ENCODE data around the gene AGR2. TPM values are rescaled to one million over a fixed set of nuclear protein-coding genes. Genes with fewer than 3 reads are reported as not detected.

AGR2 gene
- polyA plus RNA-seq, 3 donors, result not detected

DNA sequence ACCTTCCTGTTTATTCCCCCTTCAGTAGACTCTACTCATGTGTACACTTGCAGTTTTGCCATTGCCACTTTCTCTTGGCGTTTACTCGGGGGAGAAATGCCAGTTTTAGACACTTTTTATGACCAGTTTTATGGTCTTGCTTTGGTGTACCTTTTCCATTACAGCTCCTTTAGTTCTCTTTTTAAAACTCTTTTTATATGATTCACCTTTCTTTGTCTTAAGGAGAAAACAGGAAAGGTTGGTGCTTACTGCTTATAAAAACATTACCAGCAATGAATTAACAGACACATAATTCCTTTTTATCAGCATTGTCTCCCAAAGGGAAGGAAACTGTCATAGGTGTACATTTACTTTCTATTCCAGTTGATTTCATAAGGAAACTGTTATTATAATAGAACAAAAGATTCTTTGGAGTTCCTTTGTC, 39.4 kb downstream of the AGR2 start:
- H3K9ac ChIP-seq (ENCODE audit: insufficient read depth, low read length, poor library complexity, severe bottlenecking), result no peak overlapping the region
- H4K20me1 ChIP-seq (ENCODE audit: insufficient read depth, low read length), result no peaks in the 10 kb centered on the region
- H3K4me1 ChIP-seq (ENCODE audit: control insufficient read depth in 1 of 2, insufficient read depth in 2 of 2, low read length in 2 of 2), result peaks cover 0 to 1% of the 10 kb centered on the region in 2 donors
- H3K27me3 Mint-ChIP-seq (ENCODE audit: low read depth in 3 of 3), result no peaks in the 10 kb centered on the region
- H3K4me2 ChIP-seq (replicated peaks; ENCODE audit: extremely low read depth, low read length, poor library complexity, severe bottlenecking), result no peak overlapping the region
- DNase-seq, result no peak
- H2AFZ ChIP-seq (ENCODE audit: insufficient read depth, low read depth, low read length, poor library complexity, severe bottlenecking), result no peak overlapping the region
- intact Hi-C loops (cut with micrococcal nuclease), result no loop called here
- no peaks in the 10 kb centered on the region for H3K36me3 Mint-ChIP-seq
- H3K79me2 ChIP-seq (ENCODE audit: insufficient read depth, low read length), result no peaks in the 10 kb centered on the region
- H3K4me1 Mint-ChIP-seq, result peaks cover 1% of the 10 kb centered on the region
- 83% methylated on average over 2 of the region's 2 CpGs for WGBS (ENCODE audit: insufficient coverage)
- TF ChIP-seq, protein P1, sequence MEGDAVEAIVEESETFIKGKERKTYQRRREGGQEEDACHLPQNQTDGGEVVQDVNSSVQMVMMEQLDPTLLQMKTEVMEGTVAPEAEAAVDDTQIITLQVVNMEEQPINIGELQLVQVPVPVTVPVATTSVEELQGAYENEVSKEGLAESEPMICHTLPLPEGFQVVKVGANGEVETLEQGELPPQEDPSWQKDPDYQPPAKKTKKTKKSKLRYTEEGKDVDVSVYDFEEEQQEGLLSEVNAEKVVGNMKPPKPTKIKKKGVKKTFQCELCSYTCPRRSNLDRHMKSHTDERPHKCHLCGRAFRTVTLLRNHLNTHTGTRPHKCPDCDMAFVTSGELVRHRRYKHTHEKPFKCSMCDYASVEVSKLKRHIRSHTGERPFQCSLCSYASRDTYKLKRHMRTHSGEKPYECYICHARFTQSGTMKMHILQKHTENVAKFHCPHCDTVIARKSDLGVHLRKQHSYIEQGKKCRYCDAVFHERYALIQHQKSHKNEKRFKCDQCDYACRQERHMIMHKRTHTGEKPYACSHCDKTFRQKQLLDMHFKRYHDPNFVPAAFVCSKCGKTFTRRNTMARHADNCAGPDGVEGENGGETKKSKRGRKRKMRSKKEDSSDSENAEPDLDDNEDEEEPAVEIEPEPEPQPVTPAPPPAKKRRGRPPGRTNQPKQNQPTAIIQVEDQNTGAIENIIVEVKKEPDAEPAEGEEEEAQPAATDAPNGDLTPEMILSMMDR (IDR thresholded peaks at IDR 0.05), result no peak
- no peak overlapping the region for H3K27ac ChIP-seq (ENCODE audit: low read depth in 1 of 2, low read length in 2 of 2)
- H3K9me3 ChIP-seq (replicated peaks in 1 of 2; ENCODE audit: control insufficient read depth in 1 of 2, insufficient read depth in 1 of 2, low read length in 2 of 2), result no peaks in the 10 kb centered on the region
- H3K4me3 ChIP-seq (replicated peaks in 1 of 3; ENCODE audit: low read depth in 2 of 3, low read length in 3 of 3), result no peak overlapping the region
- H3K27ac Mint-ChIP-seq, result no peak overlapping the region
- peaks cover 0 to 3% (median 0%) of the 10 kb centered on the region in 7 donors for H3K9me3 Mint-ChIP-seq
- H3K4me3 Mint-ChIP-seq, result no peak overlapping the region
- H3K27me3 ChIP-seq (ENCODE audit: control insufficient read depth in 2 of 2, insufficient read depth in 2 of 2, low read length in 2 of 2), result no peaks in the 10 kb centered on the region
- no peaks in the 10 kb centered on the region for H3K36me3 ChIP-seq (replicated peaks in 1 of 2; ENCODE audit: control insufficient read depth in 1 of 2, insufficient read depth in 2 of 2, low read length in 2 of 2)

DNA sequence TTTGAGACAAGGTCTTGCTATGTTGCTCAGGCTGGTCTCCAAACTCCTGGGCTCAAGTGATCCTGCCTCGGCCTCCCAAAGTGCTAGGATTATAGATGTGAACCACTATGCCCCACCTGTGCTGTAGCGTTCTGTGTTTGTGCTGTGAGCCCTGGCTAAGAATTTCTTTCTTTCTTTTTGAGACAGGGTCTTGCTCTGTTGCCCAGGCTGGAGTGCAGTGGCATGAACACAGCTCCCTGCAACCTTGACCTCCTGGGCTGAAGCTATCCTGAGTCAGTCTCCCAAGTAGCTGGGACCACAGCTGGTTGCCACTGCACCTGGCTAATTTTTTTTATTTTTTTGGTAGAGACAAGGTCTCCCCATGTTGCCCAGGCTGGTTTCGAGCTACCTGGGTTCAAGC, 39.9 kb downstream of the AGR2 start:
- H3K36me3 Mint-ChIP-seq, result no peaks in the 10 kb centered on the region
- no peak overlapping the region for H3K9ac ChIP-seq (ENCODE audit: insufficient read depth, low read length, poor library complexity, severe bottlenecking)
- peaks cover 0 to 3% (median 0%) of the 10 kb centered on the region in 7 donors for H3K9me3 Mint-ChIP-seq
- H3K9me3 ChIP-seq (replicated peaks in 1 of 2; ENCODE audit: control insufficient read depth in 1 of 2, insufficient read depth in 1 of 2, low read length in 2 of 2), result no peaks in the 10 kb centered on the region
- no peaks in the 10 kb centered on the region for H3K36me3 ChIP-seq (replicated peaks in 1 of 2; ENCODE audit: control insufficient read depth in 1 of 2, insufficient read depth in 2 of 2, low read length in 2 of 2)
- H3K4me3 Mint-ChIP-seq, result no peak overlapping the region
- no peak overlapping the region for H3K4me2 ChIP-seq (replicated peaks; ENCODE audit: extremely low read depth, low read length, poor library complexity, severe bottlenecking)
- no peak overlapping the region for H3K27ac Mint-ChIP-seq
- H3K4me1 ChIP-seq (ENCODE audit: control insufficient read depth in 1 of 2, insufficient read depth in 2 of 2, low read length in 2 of 2), result no peaks in the 10 kb centered on the region
- DNase-seq, result no peak
- no peaks in the 10 kb centered on the region for H3K79me2 ChIP-seq (ENCODE audit: insufficient read depth, low read length)
- no peak overlapping the region for H3K27ac ChIP-seq (ENCODE audit: low read depth in 1 of 2, low read length in 2 of 2)
- no peak overlapping the region for H3K4me3 ChIP-seq (replicated peaks in 1 of 3; ENCODE audit: low read depth in 2 of 3, low read length in 3 of 3)
- intact Hi-C loops (cut with micrococcal nuclease), result no loop called here
- H2AFZ ChIP-seq (ENCODE audit: insufficient read depth, low read depth, low read length, poor library complexity, severe bottlenecking), result no peak overlapping the region
- H3K27me3 ChIP-seq (ENCODE audit: control insufficient read depth in 2 of 2, insufficient read depth in 2 of 2, low read length in 2 of 2), result no peaks in the 10 kb centered on the region
- no peaks in the 10 kb centered on the region for H3K4me1 Mint-ChIP-seq
- TF ChIP-seq, protein P1 (IDR thresholded peaks at IDR 0.05), result no peak
- H4K20me1 ChIP-seq (ENCODE audit: insufficient read depth, low read length), result no peaks in the 10 kb centered on the region
- 100% methylated on average over 3 of the region's 3 CpGs for WGBS (ENCODE audit: insufficient coverage)
- no peaks in the 10 kb centered on the region for H3K27me3 Mint-ChIP-seq (ENCODE audit: low read depth in 3 of 3)
